Measurements from ENCODE around the gene SLC46A2.

The SLC46A2 gene

DNA sequence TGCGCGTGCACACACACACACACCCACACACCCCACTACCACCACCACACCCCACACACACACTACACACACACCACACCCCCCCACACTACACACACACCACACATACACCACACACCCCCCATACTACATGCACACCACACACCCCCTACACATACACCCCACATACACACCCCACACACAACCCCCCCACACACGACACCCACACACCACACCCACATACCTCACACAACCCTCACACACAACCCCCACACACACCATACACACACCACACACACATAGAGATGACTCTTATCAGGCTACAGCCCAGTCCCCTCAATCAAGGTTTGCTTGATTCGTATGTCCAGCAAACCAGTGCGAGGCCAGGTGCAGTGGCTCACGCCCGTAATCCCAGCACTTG lies 25.7 kb downstream of the SLC46A2 start:
- TF ChIP-seq, protein P1, sequence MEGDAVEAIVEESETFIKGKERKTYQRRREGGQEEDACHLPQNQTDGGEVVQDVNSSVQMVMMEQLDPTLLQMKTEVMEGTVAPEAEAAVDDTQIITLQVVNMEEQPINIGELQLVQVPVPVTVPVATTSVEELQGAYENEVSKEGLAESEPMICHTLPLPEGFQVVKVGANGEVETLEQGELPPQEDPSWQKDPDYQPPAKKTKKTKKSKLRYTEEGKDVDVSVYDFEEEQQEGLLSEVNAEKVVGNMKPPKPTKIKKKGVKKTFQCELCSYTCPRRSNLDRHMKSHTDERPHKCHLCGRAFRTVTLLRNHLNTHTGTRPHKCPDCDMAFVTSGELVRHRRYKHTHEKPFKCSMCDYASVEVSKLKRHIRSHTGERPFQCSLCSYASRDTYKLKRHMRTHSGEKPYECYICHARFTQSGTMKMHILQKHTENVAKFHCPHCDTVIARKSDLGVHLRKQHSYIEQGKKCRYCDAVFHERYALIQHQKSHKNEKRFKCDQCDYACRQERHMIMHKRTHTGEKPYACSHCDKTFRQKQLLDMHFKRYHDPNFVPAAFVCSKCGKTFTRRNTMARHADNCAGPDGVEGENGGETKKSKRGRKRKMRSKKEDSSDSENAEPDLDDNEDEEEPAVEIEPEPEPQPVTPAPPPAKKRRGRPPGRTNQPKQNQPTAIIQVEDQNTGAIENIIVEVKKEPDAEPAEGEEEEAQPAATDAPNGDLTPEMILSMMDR (conservative IDR thresholded peaks at IDR 0.05; ENCODE audit: low read depth) = no peak
- ChIA-PET CTCF (no interaction called here), POLR2A (ENCODE audit: low non-redundant PET) (no interaction called here)
- DNase-seq (ENCODE audit: low spot score) = no peak
- no peak overlapping the region for H3K27ac ChIP-seq

DNA sequence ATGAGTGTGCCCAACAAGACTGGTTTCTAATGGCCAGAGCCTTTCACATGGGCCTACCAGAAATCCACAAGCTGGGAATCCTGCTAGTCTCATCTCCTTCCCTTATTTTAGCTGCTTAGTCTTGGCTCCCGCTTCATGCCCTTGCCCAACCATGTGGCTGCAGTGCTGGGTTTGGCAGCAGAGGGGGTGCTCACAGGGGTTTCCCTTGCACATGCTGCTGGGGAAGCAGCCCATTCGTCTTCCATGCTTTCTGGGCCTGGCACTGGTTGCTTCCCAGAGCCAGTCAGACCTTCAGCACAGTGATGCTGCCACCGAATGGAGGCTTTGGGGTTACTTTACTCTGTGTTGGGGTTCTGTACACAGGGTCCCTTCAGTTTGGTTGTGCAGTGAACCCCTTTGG lies 26.3 kb downstream of the SLC46A2 start:
- POLR2A ChIA-PET (ENCODE audit: low non-redundant PET) = no interaction called here
- no peak overlapping the region for H3K27ac ChIP-seq
- CTCF ChIA-PET = interaction anchor here (0.5 to 0.6 kb wide), 2 partner anchors 38 to 943 kb away, joined by 4 read pairs; no protein-coding TSS in a partner anchor
- no peak for DNase-seq (ENCODE audit: low spot score)
- TF ChIP-seq, protein P1 (conservative IDR thresholded peaks at IDR 0.05; ENCODE audit: low read depth) = no peak

DNA sequence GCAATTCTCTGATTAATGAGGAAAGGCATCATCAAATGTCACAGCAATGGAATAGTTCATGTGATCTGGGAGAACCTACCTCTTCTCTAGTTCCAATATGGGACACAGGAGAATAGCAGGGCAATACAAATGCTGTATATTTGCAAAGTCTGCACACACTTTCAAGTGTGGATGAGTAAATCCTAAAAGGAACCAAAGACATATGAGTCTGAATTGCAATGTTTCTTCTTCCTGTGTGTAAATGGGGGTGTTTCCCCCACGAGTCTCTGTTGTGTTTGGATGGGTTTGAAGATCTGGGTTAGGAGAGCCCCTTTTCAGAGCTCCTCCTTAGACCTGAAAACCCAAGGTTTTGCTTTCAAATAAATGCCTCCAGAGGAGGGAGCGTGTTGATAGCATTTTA lies 26.9 kb downstream of the SLC46A2 start:
- TF ChIP-seq, protein P1 (conservative IDR thresholded peaks at IDR 0.05; ENCODE audit: low read depth) = no peak
- POLR2A ChIA-PET (ENCODE audit: low non-redundant PET) = no interaction called here
- CTCF ChIA-PET = no interaction called here
- DNase-seq (ENCODE audit: low spot score) = no peak
- no peak overlapping the region for H3K27ac ChIP-seq

DNA sequence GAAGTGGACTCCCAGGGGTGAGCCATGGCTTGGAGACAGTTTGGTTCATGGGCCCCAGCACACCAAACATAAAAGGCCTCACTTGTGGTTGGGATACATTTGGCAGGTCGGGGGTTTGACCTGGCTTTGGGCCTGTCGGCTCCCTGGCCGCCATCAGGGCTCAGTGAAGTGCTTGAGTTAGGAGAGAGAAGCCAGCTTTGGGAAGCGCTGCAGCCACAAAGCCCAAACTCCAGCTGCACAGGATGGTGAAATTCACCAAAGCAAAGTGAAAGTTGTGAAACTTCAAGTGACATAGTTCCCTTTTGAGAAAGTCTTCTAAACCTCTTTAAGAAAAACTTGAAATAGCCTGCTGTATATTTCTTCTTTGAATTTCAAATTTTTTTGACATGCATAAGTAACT lies 27.5 kb downstream of the SLC46A2 start:
- CTCF ChIA-PET = interaction anchor here (1.3 kb wide), 1 partner anchor 40 kb away, joined by 5 read pairs; no protein-coding TSS in a partner anchor
- POLR2A ChIA-PET (ENCODE audit: low non-redundant PET) = no interaction called here
- TF ChIP-seq, protein P1 (conservative IDR thresholded peaks at IDR 0.05; ENCODE audit: low read depth) = no peak
- no peak overlapping the region for H3K27ac ChIP-seq
- no peak for DNase-seq (ENCODE audit: low spot score)

DNA sequence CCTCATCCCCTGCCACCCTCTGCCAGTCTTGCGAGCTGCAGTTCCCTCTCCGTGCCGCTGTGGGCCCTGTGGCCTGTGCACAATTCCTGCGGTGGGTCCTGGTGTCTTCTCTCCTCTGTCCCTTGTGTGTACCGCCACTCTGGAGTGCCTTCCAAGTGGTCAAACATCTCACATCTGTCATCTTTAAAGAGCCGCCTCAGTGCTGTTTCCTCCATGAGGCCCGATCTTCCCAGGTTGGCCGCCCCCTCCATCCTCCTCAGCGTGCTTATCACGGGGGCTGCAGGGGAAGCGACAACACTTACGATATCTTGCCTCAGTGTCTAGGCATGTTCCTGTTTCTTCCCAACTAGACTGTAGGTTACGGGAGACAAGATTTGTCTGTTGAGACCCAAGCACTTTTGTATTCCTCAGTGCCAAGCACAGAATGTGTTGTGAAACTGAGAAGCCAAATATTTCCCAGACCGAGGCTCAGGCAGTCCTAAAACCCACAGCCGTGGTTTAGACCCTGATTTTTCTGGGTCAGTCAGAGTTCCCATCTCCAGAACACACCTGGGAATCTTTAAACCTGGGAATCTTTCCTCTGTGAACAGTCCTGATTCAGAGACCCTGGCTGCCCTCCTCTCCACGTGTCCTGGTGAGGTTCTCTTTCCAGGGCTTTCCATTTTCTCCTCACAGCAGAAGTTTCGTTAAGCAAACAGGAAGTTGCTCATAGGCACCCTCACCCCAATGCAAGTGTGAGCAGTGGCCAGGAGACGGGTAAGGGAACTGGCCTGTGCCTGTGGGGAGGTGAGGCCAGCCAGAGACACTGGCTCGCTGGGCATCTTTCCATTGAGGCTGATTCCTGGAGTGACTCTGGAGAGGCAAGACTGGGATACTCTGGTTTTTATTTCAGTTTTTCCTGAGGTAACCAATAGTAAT lies 28.8 kb downstream of the SLC46A2 start:
- DNase-seq (ENCODE audit: low spot score) = no peak
- H3K27ac ChIP-seq = no peak overlapping the region
- TF ChIP-seq, protein P1 (conservative IDR thresholded peaks at IDR 0.05; ENCODE audit: low read depth) = no peak
- POLR2A ChIA-PET (ENCODE audit: low non-redundant PET) = no interaction called here
- CTCF ChIA-PET = interaction anchor here (0.6 to 1.3 kb wide), 2 partner anchors 41 to 448 kb away, joined by 3 to 5 read pairs; no protein-coding TSS in a partner anchor

DNA sequence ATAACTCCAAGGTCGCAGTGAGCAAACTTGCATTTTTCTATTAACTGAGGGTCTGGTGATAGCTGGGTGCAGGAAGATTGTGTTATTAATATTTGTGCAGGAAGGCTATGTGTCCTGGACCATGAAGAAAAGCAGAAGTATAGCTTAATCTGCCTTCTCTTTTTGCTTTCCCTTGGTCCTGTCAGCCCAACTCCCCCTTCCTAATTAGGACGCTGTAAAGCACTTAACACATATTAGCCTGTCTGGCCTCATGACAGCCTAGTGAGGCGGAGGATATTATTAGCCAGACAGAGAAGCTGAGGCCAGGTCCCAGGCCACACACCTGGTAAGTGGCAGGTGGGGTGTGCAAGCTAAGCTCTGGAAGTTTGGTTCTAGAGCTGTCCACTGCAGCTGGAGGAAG lies 29.5 kb downstream of the SLC46A2 start:
- no peak overlapping the region for H3K27ac ChIP-seq
- CTCF ChIA-PET = no interaction called here
- POLR2A ChIA-PET (ENCODE audit: low non-redundant PET) = no interaction called here
- TF ChIP-seq, protein P1 (conservative IDR thresholded peaks at IDR 0.05; ENCODE audit: low read depth) = no peak
- no peak for DNase-seq (ENCODE audit: low spot score)

Measured in RWPE1 (cell line).